Left ventricle myocardium inferior (tissue), 1 donor: ENCODE measurements around the gene GEMIN5. TPM values are rescaled to one million over a fixed set of nuclear protein-coding genes. Genes with fewer than 3 reads are reported as not detected.

ENCODE experiments used
- DNase-seq: peaks from one replicate; pipeline ENCODE4 v3.0.0-alpha.2; 2020
- H3K27ac ChIP-seq: fragments of 200-600 bp; replicated peaks from 2 replicates; pipeline ENCODE4 v1.8.0; 2021
- H3K27me3 ChIP-seq: fragments of 200-600 bp; 2 replicates; pipeline ENCODE4 v1.8.0; 2021; ENCODE audit warnings: low read depth
- H3K36me3 ChIP-seq: fragments of 200-600 bp; 2 replicates; pipeline ENCODE4 v1.8.0; 2021
- H3K4me1 ChIP-seq: fragments of 200-600 bp; 2 replicates; pipeline ENCODE4 v1.8.0; 2021
- H3K4me3 ChIP-seq: fragments of 200-600 bp; 2 replicates; pipeline ENCODE4 v1.8.0; 2021; ENCODE audit warnings: mild to moderate bottlenecking, moderate library complexity
- H3K9me3 ChIP-seq: fragments of 200-600 bp; replicated peaks from 2 replicates; pipeline ENCODE4 v1.8.0; 2021
- intact Hi-C: fragments of 100-400 bp; cut with micrococcal nuclease; formaldehyde crosslinking; loops from one replicate; pipeline ENCODE4 v1.11.0; 2022
- total RNA-seq: library from RNA; stranded (reverse); fragmentation: NEBNext Ultra II Directional; extraction: Animal tissue kit (Norgen Biotek cat#: 25700); gene quantifications from one replicate; pipeline ENCODE4 v1.2.1, GENCODE V29; 2021
- TF ChIP-seq, protein P1 (sequence below): fragments of 200-600 bp; IDR thresholded peaks from 2 replicates; pipeline ENCODE4 v1.8.0; 2021; ENCODE audit warnings: antibody characterized with exemption, mild to moderate bottlenecking, borderline replicate concordance
- donor health status: DM: no; HTN: yes; CAD: no; lungs with severe emphysema.

Gene GEMIN5
- total RNA-seq, 1 donor from 2014 or later: 14.0 TPM

DNA sequence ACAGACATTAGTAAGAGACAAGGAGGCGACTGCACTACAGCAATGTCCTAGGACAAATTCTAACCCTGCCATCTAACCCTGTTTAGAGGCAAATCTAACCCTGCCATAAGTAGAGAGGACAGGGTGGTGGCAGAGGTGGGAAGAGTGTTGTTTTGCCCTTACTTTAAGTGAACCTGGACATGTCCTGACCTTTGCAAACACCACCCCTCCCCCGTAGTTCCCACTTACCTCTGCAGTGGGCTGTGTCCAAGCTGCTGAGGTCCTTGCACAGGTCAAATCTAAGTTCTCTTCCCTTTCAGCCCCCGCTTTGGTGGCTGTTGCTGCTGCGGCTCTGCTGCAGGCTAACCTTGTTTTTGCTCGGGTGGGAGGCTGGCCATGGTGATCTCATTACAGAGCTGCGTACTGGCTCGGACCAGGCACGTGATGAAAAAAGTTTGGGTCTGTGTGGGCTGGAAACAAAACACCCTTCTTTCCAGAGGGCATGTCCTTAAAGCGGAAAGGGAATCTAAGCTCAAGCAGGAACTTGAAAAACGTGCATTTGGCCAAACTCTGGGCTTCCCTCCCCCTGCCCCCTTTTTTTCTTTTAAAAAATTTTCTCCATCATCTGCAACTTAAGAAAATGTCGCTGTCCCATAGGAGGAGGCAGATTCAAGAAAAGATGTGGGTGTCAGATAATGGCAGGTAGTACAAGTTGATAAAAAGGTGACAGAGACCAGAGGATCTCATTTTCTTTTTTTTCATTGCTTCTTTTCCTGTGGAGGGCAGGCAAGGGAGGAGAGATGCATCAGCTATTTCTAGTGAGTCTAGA is 87.6 kb downstream of the GEMIN5 start, which contains the start of gene FAXDC2:
TSS of gene FAXDC2 (minus strand) at position 349 of the 808 bp plus-strand sequence. CDS start 12,425 bp downstream, outside the sequence.
- TF ChIP-seq, protein P1, sequence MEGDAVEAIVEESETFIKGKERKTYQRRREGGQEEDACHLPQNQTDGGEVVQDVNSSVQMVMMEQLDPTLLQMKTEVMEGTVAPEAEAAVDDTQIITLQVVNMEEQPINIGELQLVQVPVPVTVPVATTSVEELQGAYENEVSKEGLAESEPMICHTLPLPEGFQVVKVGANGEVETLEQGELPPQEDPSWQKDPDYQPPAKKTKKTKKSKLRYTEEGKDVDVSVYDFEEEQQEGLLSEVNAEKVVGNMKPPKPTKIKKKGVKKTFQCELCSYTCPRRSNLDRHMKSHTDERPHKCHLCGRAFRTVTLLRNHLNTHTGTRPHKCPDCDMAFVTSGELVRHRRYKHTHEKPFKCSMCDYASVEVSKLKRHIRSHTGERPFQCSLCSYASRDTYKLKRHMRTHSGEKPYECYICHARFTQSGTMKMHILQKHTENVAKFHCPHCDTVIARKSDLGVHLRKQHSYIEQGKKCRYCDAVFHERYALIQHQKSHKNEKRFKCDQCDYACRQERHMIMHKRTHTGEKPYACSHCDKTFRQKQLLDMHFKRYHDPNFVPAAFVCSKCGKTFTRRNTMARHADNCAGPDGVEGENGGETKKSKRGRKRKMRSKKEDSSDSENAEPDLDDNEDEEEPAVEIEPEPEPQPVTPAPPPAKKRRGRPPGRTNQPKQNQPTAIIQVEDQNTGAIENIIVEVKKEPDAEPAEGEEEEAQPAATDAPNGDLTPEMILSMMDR: no peak
- Histone ChIP-seq H3K4me1 (peaks cover 60% of the 10 kb centered on the region), H3K27me3 (no peaks in the 10 kb centered on the region), H3K4me3 (peak within 1 kb of the TSS; percentile 73), H3K36me3 (peaks cover 8% of the 10 kb centered on the region), H3K9me3 (no peaks in the 10 kb centered on the region), H3K27ac (peak within 1 kb of the TSS; percentile 92)
- intact Hi-C loops: no loop called here
- DNase-seq: peak; percentile 81

DNA sequence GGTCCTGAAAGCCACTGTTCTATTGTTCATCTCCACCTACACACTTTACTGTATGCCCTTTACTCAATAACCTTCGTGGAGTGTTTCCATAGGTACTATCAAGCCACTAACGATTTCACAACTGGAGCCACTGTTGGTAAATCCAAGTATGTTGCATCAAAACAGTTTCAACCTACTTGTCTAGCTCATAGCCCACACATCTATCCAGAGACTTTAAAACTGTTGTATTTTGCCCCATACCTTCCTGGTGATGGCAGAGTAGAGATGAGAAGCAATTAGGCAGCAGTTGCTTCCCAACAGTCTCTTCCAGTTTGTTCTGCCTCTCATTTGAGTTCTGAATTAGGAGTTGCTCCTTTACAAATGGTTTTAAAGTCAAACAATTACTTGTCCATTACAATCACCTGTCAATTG is 88.2 kb downstream of the GEMIN5 start:
- H3K4me1 ChIP-seq: peaks cover 67% of the 10 kb centered on the region
- H3K27me3 ChIP-seq: no peaks in the 10 kb centered on the region
- peaks cover 8% of the 10 kb centered on the region for H3K36me3 ChIP-seq
- no peaks in the 10 kb centered on the region for H3K9me3 ChIP-seq
- intact Hi-C loops: no loop called here
- TF ChIP-seq, protein P1: no peak
- peak overlapping the region; percentile 73 for H3K4me3 ChIP-seq
- no peak for DNase-seq
- H3K27ac ChIP-seq: peak overlapping the region; percentile 92

DNA sequence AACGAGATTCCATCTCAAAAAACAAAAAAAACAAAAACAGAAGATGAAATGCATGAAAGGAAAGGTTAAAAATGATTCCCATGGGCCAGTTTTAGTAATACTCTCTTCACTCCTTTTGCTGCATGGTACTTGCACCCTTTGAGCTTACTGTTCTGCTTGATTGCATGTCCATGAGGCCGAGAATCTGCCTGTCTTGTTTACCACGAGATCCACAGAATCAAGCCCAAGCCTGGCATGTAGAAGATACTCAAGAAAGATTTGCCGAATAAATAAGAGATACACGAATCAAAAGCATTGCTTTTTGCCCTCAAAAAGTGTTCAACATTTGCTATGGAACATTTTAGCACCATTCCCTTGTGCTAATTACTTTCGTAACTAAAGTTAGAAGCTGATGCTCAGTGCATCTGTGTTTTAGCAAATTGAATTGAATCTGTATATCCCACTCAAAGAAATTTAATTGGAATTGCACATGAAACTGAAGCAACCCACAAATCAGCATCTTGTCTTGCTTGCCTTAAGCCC is 88.7 kb downstream of the GEMIN5 start:
- intact Hi-C loops: no loop called here
- H3K4me1 ChIP-seq: peaks cover 72% of the 10 kb centered on the region
- TF ChIP-seq, protein P1: no peak
- no peaks in the 10 kb centered on the region for H3K9me3 ChIP-seq
- H3K4me3 ChIP-seq: peak overlapping the region; percentile 73
- no peak for DNase-seq
- peaks cover 8% of the 10 kb centered on the region for H3K36me3 ChIP-seq
- no peaks in the 10 kb centered on the region for H3K27me3 ChIP-seq
- H3K27ac ChIP-seq: peak overlapping the region; percentile 92

DNA sequence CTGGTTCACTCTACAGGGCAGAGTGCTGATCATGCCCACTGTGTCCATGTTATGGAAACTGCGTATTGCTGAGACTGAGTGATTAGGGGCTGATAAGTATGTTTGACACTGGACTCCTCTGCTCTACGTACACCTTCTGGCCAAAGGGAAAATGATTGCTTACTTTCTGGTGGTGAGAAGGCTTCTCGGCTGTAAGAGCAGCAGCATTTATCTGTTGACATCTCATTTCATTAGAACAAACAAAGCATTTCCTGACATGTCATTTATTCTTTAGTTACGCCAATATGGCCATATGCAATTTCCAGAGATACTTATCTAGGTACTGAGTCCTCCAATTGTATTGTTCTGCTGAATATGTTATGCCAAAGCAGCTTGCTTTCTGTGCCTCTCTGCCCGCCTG is 93.2 kb downstream of the GEMIN5 start:
- TF ChIP-seq, protein P1: no peak

DNA sequence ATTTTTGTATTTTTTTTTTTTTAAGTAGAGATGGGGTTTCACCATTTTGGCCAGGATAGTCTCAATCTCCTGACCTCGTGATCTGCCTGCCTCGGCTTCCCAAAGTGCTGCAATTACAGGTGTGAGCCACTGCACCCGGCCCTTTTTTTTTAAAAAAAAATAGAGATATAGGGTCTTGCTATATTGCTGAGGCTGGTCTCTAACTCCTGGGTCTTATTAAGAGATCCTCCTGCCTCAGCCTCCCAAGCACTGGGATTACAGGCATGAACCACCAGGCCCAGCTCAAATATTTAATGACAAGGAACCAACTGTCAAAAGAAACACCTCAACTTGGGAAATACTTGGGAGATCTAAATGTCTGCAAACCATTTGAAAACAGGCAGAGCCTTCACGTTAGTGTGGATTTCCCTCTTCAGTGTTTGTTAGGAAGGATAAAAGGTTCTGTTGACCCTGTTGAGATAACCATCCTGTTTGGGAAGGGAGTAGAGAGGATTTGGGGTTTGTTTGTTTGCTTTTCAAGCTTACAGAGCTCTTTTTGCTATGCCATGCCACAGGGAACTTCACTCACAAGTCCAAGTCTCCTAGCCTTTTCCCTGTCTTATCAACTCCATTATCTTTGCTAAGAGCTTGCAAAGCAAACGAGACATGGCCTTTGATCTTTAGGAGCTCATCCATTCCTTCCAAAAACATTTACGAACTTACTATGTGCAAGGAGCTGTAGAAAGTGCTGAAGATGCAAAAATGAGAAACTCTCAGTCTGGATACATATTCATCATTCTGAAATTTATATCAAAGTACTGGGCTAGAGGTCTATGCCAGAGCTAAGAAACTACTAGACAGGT is 95.1 kb downstream of the GEMIN5 start:
- intact Hi-C loops: no loop called here
- Histone ChIP-seq H3K9me3 (no peaks in the 10 kb centered on the region), H3K27me3 (no peaks in the 10 kb centered on the region), H3K4me3 (no peak overlapping the region), H3K36me3 (peaks cover 11% of the 10 kb centered on the region), H3K27ac (no peak overlapping the region), H3K4me1 (peaks cover 67% of the 10 kb centered on the region)
- no peak for DNase-seq
- TF ChIP-seq, protein P1: no peak

More for the DNA sequence above, 93.2 kb downstream of the GEMIN5 start:
- no peaks in the 10 kb centered on the region for H3K27me3 ChIP-seq
- no peak overlapping the region for H3K27ac ChIP-seq
- peaks cover 8% of the 10 kb centered on the region for H3K36me3 ChIP-seq
- no peak for DNase-seq
- peaks cover 86% of the 10 kb centered on the region for H3K4me1 ChIP-seq
- no peaks in the 10 kb centered on the region for H3K9me3 ChIP-seq
- intact Hi-C loops: no loop called here
- H3K4me3 ChIP-seq: no peak overlapping the region
